Esophagus muscularis mucosa (tissue), 4 donors: ENCODE measurements around the gene HTRA1.

Experiments
- CTCF ChIP-seq, 3 experiments: fragments of 200-600 bp in 2 of 3; fragments of 450-650 bp in 1 of 3; sonication (generic) in 2 of 3; IDR thresholded peaks; one replicate each; pipeline ENCODE4 v1.5.1; 2017 to 2019; ENCODE audit warnings: antibody characterized with exemption in 3 of 3, mild to moderate bottlenecking in 2 of 3, moderate library complexity in 1 of 3
- EP300 ChIP-seq: sonication (generic); formaldehyde crosslinking; IDR thresholded peaks from one replicate; pipeline ENCODE4 v1.6.1; 2017; ENCODE audit warnings: antibody characterized with exemption
- POLR2A ChIP-seq: fragments of 450-650 bp; IDR thresholded peaks from one replicate; pipeline ENCODE4 v1.6.1; 2017; ENCODE audit warnings: antibody characterized with exemption, moderate library complexity, mild to moderate bottlenecking, low read depth

- TF ChIP-seq CTCF (IDR thresholded peaks at IDR 0.05) (no peak), POLR2A (no peak), EP300 (no peak)
Measured at GRCh38 chr10:122561212-122561611, 99.9 kb downstream of the HTRA1 start.
